GM12878 (cell line): ENCODE data around the gene MAP7. TPM values are rescaled to one million over a fixed set of nuclear protein-coding genes. Genes with fewer than 3 reads are reported as not detected.

Experiments used
- ATAC-seq: fragments of 200-7000 bp; cut with Tn5 transposase; 3 replicates; pipeline ENCODE4 v1.9.1; 2020; ENCODE audit warnings: mild to moderate bottlenecking, moderate library complexity
- BruUV-seq: library from RNA; stranded (reverse); fragments of 400-500 nt; replicated peaks from 2 replicates; lab custom pipeline; 2021; lab: Mats Ljungman, UMichigan
- CTCF ChIA-PET: fragments of 300-600 bp; sonication (Branson Sonifier 250); formaldehyde crosslinking; extraction: SDS; loops from one replicate; lab custom pipeline; 2021; ENCODE audit warnings: inconsistent platforms; lab: Yijun Ruan, JAX
- POLR2A ChIA-PET: fragments of 350-600 bp; formaldehyde crosslinking; extraction: SDS; loops from one replicate; lab custom pipeline; 2021; ENCODE audit warnings: inconsistent platforms; lab: Charles Lee
- RAD21 ChIA-PET: fragments of 300-600 bp; sonication (Branson Sonifier 250); formaldehyde crosslinking; loops from one replicate; lab custom pipeline; 2023; ENCODE audit warnings: antibody characterized with exemption; ENCODE audit not compliant: unreplicated experiment; lab: Charles Lee
- SMC1A ChIA-PET: fragments of 300-600 bp; sonication (Branson Sonifier 250); formaldehyde crosslinking; loops from one replicate; lab custom pipeline; 2023; ENCODE audit not compliant: unreplicated experiment, uncharacterized antibody; lab: Charles Lee
- DNase-seq: peaks from one replicate; pipeline ENCODE4 v3.0.0-alpha.2; 2011; ENCODE audit warnings: low read depth, low spot score
- FAIRE-seq: peaks from 3 replicates; lab custom pipeline; 2011; peaks lifted over from hg19 to GRCh38; lab: Jason Lieb, UNC
- H2AFZ ChIP-seq: 2 replicates; pipeline ENCODE4 v1.6.0; 2011; ENCODE audit warnings: low read depth, low read length, control low read depth; ENCODE audit not compliant: control insufficient read depth
- H3K27ac ChIP-seq: 2 replicates; pipeline ENCODE4 v1.5.1; 2011; ENCODE audit warnings: control low read depth; ENCODE audit not compliant: control insufficient read depth, insufficient read depth
- H3K27me3 ChIP-seq, 2 experiments: replicated peaks in 1 of 2; 2 replicates each; pipeline versions ENCODE4 v1.6.0 to v1.6.1; 2011; ENCODE audit warnings: low read length in 1 of 2; ENCODE audit not compliant: control insufficient read depth in 2 of 2, insufficient read depth in 2 of 2
- H3K36me3 ChIP-seq, 2 experiments: 2 replicates each; pipeline ENCODE4 v1.5.1; 2011; ENCODE audit warnings: low read length in 1 of 2; ENCODE audit not compliant: control insufficient read depth in 2 of 2, insufficient read depth in 2 of 2
- H3K4me1 ChIP-seq: 2 replicates; pipeline ENCODE4 v1.6.1; 2011; ENCODE audit warnings: mild to moderate bottlenecking, low read length, moderate library complexity, mixed read lengths; ENCODE audit not compliant: control insufficient read depth, insufficient read depth
- H3K4me2 ChIP-seq: 2 replicates; pipeline ENCODE4 v1.6.0; 2011; ENCODE audit warnings: control low read depth; ENCODE audit not compliant: control insufficient read depth, insufficient read depth
- H3K4me3 ChIP-seq: fragments of 200-600 bp; sonication (generic); 2 replicates; pipeline ENCODE4 v1.5.1; 2016
- H3K79me2 ChIP-seq: 2 replicates; pipeline ENCODE4 v1.6.0; 2011; ENCODE audit warnings: low read length; ENCODE audit not compliant: control insufficient read depth, insufficient read depth
- H3K9ac ChIP-seq: 2 replicates; pipeline ENCODE4 v1.8.0; 2011; ENCODE audit warnings: low read length, control low read depth, mixed read lengths; ENCODE audit not compliant: control insufficient read depth, insufficient read depth
- H3K9me3 ChIP-seq: replicated peaks from 3 replicates; pipeline ENCODE4 v1.5.1; 2011; ENCODE audit warnings: mild to moderate bottlenecking, low read length; ENCODE audit not compliant: control insufficient read depth, insufficient read depth
- H4K20me1 ChIP-seq: 2 replicates; pipeline ENCODE4 v1.6.0; 2011; ENCODE audit not compliant: control insufficient read depth, insufficient read depth
- CREM ChIP-seq: IDR thresholded peaks from 2 replicates; pipeline ENCODE4 v1.6.1; 2014; ENCODE audit warnings: antibody characterized with exemption, low read depth
- HCFC1 ChIP-seq: fragments of 150-350 bp; IDR thresholded peaks from 2 replicates; pipeline ENCODE4 v1.6.1; 2014; ENCODE audit warnings: low read length
- HDAC2 ChIP-seq: fragments of 200-600 bp; sonication (generic); IDR thresholded peaks from 2 replicates; pipeline ENCODE4 v1.6.1; 2017
- HDAC6 ChIP-seq: fragments of 200-600 bp; sonication (generic); IDR thresholded peaks from one replicate; pipeline ENCODE4 v1.8.0; 2017; ENCODE audit warnings: antibody characterized with exemption; ENCODE audit not compliant: unreplicated experiment
- IRF4 ChIP-seq: IDR thresholded peaks from 2 replicates; pipeline ENCODE4 v1.6.1; 2011; ENCODE audit warnings: low read depth, low read length
- JUND ChIP-seq: IDR thresholded peaks from 2 replicates; pipeline ENCODE4 v1.6.1; 2012; ENCODE audit warnings: low read depth, mild to moderate bottlenecking, low read length, improper control_type of control experiment, moderate library complexity
- LARP7 ChIP-seq: fragments of 450-650 bp; IDR thresholded peaks from 2 replicates; pipeline ENCODE4 v1.6.1; 2017; ENCODE audit warnings: mild to moderate bottlenecking
- MTA2 ChIP-seq: fragments of 450-650 bp; IDR thresholded peaks from 2 replicates; pipeline ENCODE4 v1.6.1; 2016; ENCODE audit warnings: low read depth, mild to moderate bottlenecking, moderate library complexity
- NBN ChIP-seq: fragments of 450-650 bp; IDR thresholded peaks from 2 replicates; pipeline ENCODE4 v1.6.1; 2016
- NFIC ChIP-seq: IDR thresholded peaks from 2 replicates; pipeline ENCODE4 v1.6.1; 2012; ENCODE audit warnings: low read depth, mild to moderate bottlenecking, inconsistent platforms, low read length, moderate library complexity
- POLR2A ChIP-seq: IDR thresholded peaks from 2 replicates; pipeline ENCODE4 v1.6.1; 2011; ENCODE audit warnings: low read depth, mild to moderate bottlenecking, low read length
- RFX5 ChIP-seq: IDR thresholded peaks from 2 replicates; pipeline ENCODE4 v1.6.1; 2011; ENCODE audit warnings: low read depth, low read length, improper control_type of control experiment
- SMARCA5 ChIP-seq: fragments of 450-650 bp; IDR thresholded peaks from 2 replicates; pipeline ENCODE4 v1.6.1; 2017; ENCODE audit warnings: mild to moderate bottlenecking
- SUZ12 ChIP-seq: fragments of 200-600 bp; sonication (generic); IDR thresholded peaks from one replicate; pipeline ENCODE4 v1.6.1; 2018; ENCODE audit warnings: antibody characterized with exemption, mild to moderate bottlenecking; ENCODE audit not compliant: unreplicated experiment
- TBL1XR1 ChIP-seq: IDR thresholded peaks from 2 replicates; pipeline ENCODE4 v1.6.1; 2012; ENCODE audit warnings: low read depth, low read length, improper control_type of control experiment
- TCF12 ChIP-seq: IDR thresholded peaks from 2 replicates; pipeline ENCODE4 v1.6.1; 2011; ENCODE audit warnings: low read depth, mild to moderate bottlenecking, low read length
- ZBED1 ChIP-seq: IDR thresholded peaks from 2 replicates; pipeline ENCODE4 v1.6.1; 2016; ENCODE audit warnings: borderline replicate concordance
- ZNF217 ChIP-seq: fragments of 450-650 bp; IDR thresholded peaks from 2 replicates; pipeline ENCODE4 v1.6.1; 2017; ENCODE audit warnings: antibody characterized with exemption, mild to moderate bottlenecking
- WGBS: methylation state at CpG from one replicate; pipeline ENCODE4 v1.1.6; 2016; ENCODE audit warnings: low lambda C conversion rate; ENCODE audit not compliant: insufficient replicate concordance, insufficient coverage; ENCODE audit errors: missing lambda C conversion rate; 5-methylcytosine and 5-hydroxymethylcytosine counted together
- in situ Hi-C: fragments of 300-500 bp; cut with MboI; formaldehyde crosslinking; loops from 9 replicates; pipeline ENCODE4 v1.14.3; 2018; ENCODE audit warnings: mixed read lengths
- intact Hi-C: fragments of 100-400 bp; cut with micrococcal nuclease; formaldehyde crosslinking; loops from one replicate; pipeline ENCODE4 v1.14.2; 2022; ENCODE audit not compliant: unreplicated experiment
- polyA plus RNA-seq, 11 experiments: library from polyadenylated mRNA; depleted of rRNA in 4 of 11; unstranded in 6 of 11; stranded (reverse) in 5 of 11; fragments of >200 nt; fragmentation: Nextera tagmentation in 4 of 11; fragmentation: Illumina TruSeq in 1 of 11; extraction: Ambion mirVana in 4 of 11; extraction: Trizol in 1 of 11; gene quantifications; 1 replicate in 1 of 11; 2 replicates in 10 of 11; pipeline versions ENCODE4 v1.2.1 to v1.2.3, GENCODE V29; 2011 to 2016; ENCODE audit warnings: inconsistent platforms in 2 of 11, missing spikeins in 2 of 11, low read depth in 1 of 11
- total RNA-seq, 4 experiments: library from RNA; depleted of rRNA in 3 of 4; stranded (reverse); fragments of >200 nt in 3 of 4; fragmentation: Illumina TruSeq in 1 of 4; extraction: Trizol in 1 of 4; gene quantifications; 2 replicates each; pipeline versions ENCODE4 v1.2.1 to v1.2.3, GENCODE V29; 2013 to 2021
- TF ChIP-seq, protein P1 (sequence below): IDR thresholded peaks from 2 replicates; pipeline ENCODE4 v1.6.1; 2011; ENCODE audit warnings: borderline replicate concordance, low read depth, mild to moderate bottlenecking, moderate library complexity, mixed read lengths, low read length; ENCODE audit not compliant: insufficient read depth; ENCODE audit errors: extremely low read length
- TF ChIP-seq, protein P2 (sequence below): IDR thresholded peaks from 2 replicates; pipeline ENCODE4 v1.6.1; 2011; ENCODE audit warnings: low read depth, mild to moderate bottlenecking, low read length, moderate library complexity, borderline replicate concordance; ENCODE audit errors: extremely low read depth
- TF ChIP-seq, protein P3 (sequence below): fragments of 450-650 bp; IDR thresholded peaks from 2 replicates; pipeline ENCODE4 v1.6.1; 2016; ENCODE audit warnings: mild to moderate bottlenecking

The MAP7 gene
- total and polyA plus RNA-seq, 10 of the 15 experiments (the other 5 are each of a cell fraction or from before 2014, with no cell fraction given) = 0.04 to 0.17 (median 0.08) TPM; not detected in 2

DNA sequence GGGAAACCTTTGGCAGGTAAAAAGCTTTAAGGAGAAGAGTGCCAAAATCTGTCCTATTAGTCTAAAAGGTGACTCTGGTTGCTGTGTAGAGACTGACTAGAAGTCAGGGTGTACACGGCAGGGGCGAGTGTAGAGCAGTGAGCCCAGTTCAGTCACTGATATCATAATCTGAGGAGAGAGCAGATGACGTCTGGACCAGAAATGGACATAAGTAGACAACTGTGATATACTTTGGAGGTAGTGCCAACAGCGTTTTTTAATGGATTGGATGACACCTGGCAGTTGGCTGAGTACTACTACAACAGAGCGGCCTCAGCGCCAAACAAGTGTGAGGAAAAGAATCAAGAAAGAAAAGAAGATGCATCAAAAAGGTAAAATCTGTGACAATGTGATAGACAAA, 76.0 kb downstream of the MAP7 start (continued):
- no peak for TF ChIP-seq MTA2
- TF ChIP-seq JUND = no peak
- TF ChIP-seq, protein P1, sequence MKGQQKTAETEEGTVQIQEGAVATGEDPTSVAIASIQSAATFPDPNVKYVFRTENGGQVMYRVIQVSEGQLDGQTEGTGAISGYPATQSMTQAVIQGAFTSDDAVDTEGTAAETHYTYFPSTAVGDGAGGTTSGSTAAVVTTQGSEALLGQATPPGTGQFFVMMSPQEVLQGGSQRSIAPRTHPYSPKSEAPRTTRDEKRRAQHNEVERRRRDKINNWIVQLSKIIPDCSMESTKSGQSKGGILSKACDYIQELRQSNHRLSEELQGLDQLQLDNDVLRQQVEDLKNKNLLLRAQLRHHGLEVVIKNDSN = no peak
- no peak for TF ChIP-seq ZNF217
- TF ChIP-seq RFX5 = no peak

DNA sequence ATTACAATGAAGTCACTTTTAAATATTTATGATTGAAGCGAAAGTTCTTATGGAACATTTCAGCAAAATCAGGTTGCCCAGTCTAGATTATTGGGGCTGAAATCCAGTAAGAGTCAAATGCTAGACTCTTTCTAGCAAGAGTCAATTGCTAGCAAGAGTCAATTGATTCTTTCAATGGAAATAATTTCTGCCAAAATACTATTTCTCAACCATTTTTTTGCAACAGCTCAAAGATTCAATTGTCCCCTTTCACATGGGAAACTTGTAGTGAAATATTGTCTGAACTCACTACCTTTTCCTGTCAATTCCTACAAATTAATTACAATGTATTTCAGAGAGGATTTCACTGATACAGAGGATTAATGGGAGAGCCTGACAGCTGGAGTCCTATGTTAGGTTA, 78.3 kb downstream of the MAP7 start:
- intact Hi-C loops = no loop called here
- ChIA-PET CTCF (no interaction called here), POLR2A (no interaction called here), RAD21 (no interaction called here), SMC1A (no interaction called here)
- no peaks in the 10 kb centered on the region for H3K79me2 ChIP-seq
- TF ChIP-seq LARP7 (no peak), IRF4 (no peak), HDAC2 (no peak), CREM (no peak), ZNF217 (no peak), HDAC6 (no peak), TBL1XR1 (no peak), POLR2A (no peak), SUZ12 (no peak), SMARCA5 (no peak), RFX5 (no peak), ZBED1 (no peak), NFIC (no peak), HCFC1 (no peak), NBN (no peak), TCF12 (no peak)
- TF ChIP-seq, protein P2, sequence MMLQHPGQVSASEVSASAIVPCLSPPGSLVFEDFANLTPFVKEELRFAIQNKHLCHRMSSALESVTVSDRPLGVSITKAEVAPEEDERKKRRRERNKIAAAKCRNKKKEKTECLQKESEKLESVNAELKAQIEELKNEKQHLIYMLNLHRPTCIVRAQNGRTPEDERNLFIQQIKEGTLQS = no peak
- TF ChIP-seq, protein P3, sequence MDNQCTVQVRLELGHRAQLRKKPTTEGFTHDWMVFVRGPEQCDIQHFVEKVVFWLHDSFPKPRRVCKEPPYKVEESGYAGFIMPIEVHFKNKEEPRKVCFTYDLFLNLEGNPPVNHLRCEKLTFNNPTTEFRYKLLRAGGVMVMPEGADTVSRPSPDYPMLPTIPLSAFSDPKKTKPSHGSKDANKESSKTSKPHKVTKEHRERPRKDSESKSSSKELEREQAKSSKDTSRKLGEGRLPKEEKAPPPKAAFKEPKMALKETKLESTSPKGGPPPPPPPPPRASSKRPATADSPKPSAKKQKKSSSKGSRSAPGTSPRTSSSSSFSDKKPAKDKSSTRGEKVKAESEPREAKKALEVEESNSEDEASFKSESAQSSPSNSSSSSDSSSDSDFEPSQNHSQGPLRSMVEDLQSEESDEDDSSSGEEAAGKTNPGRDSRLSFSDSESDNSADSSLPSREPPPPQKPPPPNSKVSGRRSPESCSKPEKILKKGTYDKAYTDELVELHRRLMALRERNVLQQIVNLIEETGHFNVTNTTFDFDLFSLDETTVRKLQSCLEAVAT = no peak
- H3K4me2 ChIP-seq = no peak overlapping the region
- BruUV-seq = no TSS peak
- no peak for FAIRE-seq
- H3K27ac ChIP-seq = no peak overlapping the region
- H4K20me1 ChIP-seq = no peaks in the 10 kb centered on the region
- H3K36me3 ChIP-seq = no peaks in the 10 kb centered on the region
- in situ Hi-C loops = no loop called here
- 24% methylated on average over 1 of the region's 1 CpG for WGBS
- H3K27me3 ChIP-seq = peaks cover 0 to 4% of the 10 kb centered on the region in 2 experiments; a peak in 2 of 4 replicates
- no peak overlapping the region for H3K9ac ChIP-seq
- H3K4me1 ChIP-seq = no peaks in the 10 kb centered on the region
- no peak for DNase-seq
- no peak overlapping the region for H2AFZ ChIP-seq
- ATAC-seq = no peak
- no peak overlapping the region for H3K4me3 ChIP-seq
- H3K9me3 ChIP-seq = no peaks in the 10 kb centered on the region
